ENCODE measurements around the gene TBC1D1.

DNA sequence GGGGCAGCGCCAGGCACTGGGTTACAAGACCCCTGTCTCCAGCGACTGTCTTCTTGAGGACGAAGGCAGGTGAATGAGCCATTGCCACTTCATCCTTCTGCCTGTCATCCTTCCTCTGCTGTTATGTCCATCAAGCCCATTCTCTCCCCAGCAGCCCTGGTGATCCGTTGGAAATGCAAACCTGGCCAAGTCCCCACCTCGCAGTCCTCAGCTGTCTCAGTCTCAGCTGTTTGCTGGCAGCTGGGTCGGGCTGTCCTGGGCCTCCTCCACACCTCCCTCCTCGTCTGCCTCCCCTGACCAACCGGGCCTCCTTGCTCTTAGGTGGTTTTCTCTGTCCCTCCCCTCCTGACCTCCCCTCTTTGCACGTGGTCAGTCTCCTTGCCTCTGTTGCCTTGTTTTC, 107.3 kb downstream of the TBC1D1 start:
- TF ChIP-seq CTCF (IDR thresholded peaks at IDR 0.05 in 8 of 11, conservative IDR thresholded peaks at IDR 0.05 in 3 of 11) (no peak), POLR2A (IDR thresholded peaks at IDR 0.05) (no peak)

Measured in spleen (tissue), 7 donors.